ENCODE measurements around the gene DNAH1. TPM values are rescaled to one million over a fixed set of nuclear protein-coding genes. Genes with fewer than 3 reads are reported as not detected.

DNAH1 gene
- total RNA-seq, 1 experiment from 2014 or later: 2.4 TPM

GRCh38 chr3:52399593-52399992 is 83.5 kb downstream of the DNAH1 start:
- TF ChIP-seq, protein P1, sequence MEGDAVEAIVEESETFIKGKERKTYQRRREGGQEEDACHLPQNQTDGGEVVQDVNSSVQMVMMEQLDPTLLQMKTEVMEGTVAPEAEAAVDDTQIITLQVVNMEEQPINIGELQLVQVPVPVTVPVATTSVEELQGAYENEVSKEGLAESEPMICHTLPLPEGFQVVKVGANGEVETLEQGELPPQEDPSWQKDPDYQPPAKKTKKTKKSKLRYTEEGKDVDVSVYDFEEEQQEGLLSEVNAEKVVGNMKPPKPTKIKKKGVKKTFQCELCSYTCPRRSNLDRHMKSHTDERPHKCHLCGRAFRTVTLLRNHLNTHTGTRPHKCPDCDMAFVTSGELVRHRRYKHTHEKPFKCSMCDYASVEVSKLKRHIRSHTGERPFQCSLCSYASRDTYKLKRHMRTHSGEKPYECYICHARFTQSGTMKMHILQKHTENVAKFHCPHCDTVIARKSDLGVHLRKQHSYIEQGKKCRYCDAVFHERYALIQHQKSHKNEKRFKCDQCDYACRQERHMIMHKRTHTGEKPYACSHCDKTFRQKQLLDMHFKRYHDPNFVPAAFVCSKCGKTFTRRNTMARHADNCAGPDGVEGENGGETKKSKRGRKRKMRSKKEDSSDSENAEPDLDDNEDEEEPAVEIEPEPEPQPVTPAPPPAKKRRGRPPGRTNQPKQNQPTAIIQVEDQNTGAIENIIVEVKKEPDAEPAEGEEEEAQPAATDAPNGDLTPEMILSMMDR (IDR thresholded peaks at IDR 0.05): no peak
- no peak for TF ChIP-seq SIN3A (IDR thresholded peaks at IDR 0.05; ENCODE audit: borderline replicate concordance, insufficient read depth, low read depth, low read length)
- TF ChIP-seq POLR2AphosphoS5 (IDR thresholded peaks at IDR 0.05; ENCODE audit: low read depth, low read length): no peak
- TF ChIP-seq TCF7L2 (IDR thresholded peaks at IDR 0.05; ENCODE audit: low read depth, low read length): no peak
- TF ChIP-seq, protein P2, sequence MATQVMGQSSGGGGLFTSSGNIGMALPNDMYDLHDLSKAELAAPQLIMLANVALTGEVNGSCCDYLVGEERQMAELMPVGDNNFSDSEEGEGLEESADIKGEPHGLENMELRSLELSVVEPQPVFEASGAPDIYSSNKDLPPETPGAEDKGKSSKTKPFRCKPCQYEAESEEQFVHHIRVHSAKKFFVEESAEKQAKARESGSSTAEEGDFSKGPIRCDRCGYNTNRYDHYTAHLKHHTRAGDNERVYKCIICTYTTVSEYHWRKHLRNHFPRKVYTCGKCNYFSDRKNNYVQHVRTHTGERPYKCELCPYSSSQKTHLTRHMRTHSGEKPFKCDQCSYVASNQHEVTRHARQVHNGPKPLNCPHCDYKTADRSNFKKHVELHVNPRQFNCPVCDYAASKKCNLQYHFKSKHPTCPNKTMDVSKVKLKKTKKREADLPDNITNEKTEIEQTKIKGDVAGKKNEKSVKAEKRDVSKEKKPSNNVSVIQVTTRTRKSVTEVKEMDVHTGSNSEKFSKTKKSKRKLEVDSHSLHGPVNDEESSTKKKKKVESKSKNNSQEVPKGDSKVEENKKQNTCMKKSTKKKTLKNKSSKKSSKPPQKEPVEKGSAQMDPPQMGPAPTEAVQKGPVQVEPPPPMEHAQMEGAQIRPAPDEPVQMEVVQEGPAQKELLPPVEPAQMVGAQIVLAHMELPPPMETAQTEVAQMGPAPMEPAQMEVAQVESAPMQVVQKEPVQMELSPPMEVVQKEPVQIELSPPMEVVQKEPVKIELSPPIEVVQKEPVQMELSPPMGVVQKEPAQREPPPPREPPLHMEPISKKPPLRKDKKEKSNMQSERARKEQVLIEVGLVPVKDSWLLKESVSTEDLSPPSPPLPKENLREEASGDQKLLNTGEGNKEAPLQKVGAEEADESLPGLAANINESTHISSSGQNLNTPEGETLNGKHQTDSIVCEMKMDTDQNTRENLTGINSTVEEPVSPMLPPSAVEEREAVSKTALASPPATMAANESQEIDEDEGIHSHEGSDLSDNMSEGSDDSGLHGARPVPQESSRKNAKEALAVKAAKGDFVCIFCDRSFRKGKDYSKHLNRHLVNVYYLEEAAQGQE (IDR thresholded peaks at IDR 0.05; ENCODE audit: insufficient read depth in 1 of 2, low read depth in 2 of 2, low read length in 1 of 2): no peak
- 0 out of 2 replicates have a peak, but pooled peaks have one; percentile 16 for ATAC-seq
- intact Hi-C loops (cut with micrococcal nuclease; ENCODE audit: unreplicated experiment): no loop called here
- ChIA-PET CTCF (no interaction called here), POLR2A (no interaction called here)
- Histone ChIP-seq H3K27me3 (ENCODE audit: control insufficient read depth, insufficient read depth, low read length) (no peaks in the 10 kb centered on the region), H3K36me3 (ENCODE audit: control insufficient read depth, insufficient read depth, low read length) (no peaks in the 10 kb centered on the region), H3K27ac (ENCODE audit: low read length) (no peak overlapping the region), H3K9me3 (ENCODE audit: control insufficient read depth, insufficient read depth, low read depth, low read length) (no peaks in the 10 kb centered on the region), H3K4me3 (ENCODE audit: low read depth in 2 of 2, low read length in 2 of 2) (no peak overlapping the region), H3K4me1 (ENCODE audit: control insufficient read depth, insufficient read depth, low read length) (no peaks in the 10 kb centered on the region)
- DNase-seq (ENCODE audit: low read depth, low spot score): no peak
- no TSS peak for BruUV-seq (replicated peaks)
- in situ Hi-C loops (cut with HindIII; ENCODE audit: low pct_unique_long_range_greater_than_20kb, low sequenced_read_pairs): no loop called here

DNA sequence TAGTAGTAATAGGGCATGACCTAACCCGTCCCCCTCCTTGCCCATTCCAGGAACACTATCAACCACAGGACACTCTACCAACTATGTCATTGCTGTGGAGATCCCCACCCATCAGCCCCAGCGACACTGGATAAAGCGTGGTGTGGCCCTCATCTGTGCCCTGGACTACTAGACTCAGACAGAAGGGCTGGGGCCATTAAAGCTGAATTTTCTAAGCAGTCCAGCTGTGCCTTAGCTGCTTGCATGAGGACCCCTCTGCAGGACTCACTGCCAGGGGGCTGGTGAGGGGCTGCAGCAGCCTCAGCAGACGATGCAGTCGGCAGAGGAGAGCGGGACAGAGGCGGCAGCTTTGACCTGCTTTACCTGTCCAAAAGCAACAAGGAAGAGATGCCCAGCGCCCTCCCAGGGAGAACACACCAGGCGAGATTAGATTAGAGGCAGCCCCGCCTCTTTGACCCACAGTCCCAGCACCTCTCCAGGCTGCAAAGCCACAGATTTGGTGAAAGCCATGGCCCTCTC is 84.2 kb downstream of the DNAH1 start:
- H3K4me3 ChIP-seq (ENCODE audit: low read depth in 2 of 2, low read length in 2 of 2): no peak overlapping the region
- TF ChIP-seq SIN3A (IDR thresholded peaks at IDR 0.05; ENCODE audit: borderline replicate concordance, insufficient read depth, low read depth, low read length) (no peak), POLR2AphosphoS5 (IDR thresholded peaks at IDR 0.05; ENCODE audit: low read depth, low read length) (no peak), TCF7L2 (IDR thresholded peaks at IDR 0.05; ENCODE audit: low read depth, low read length) (no peak)
- TF ChIP-seq, protein P2 (IDR thresholded peaks at IDR 0.05; ENCODE audit: insufficient read depth in 1 of 2, low read depth in 2 of 2, low read length in 1 of 2): no peak
- TF ChIP-seq, protein P1 (IDR thresholded peaks at IDR 0.05): no peak
- no peaks in the 10 kb centered on the region for H3K9me3 ChIP-seq (ENCODE audit: control insufficient read depth, insufficient read depth, low read depth, low read length)
- ChIA-PET CTCF (no interaction called here), POLR2A (interaction anchor here (0.6 kb wide), 1 partner anchor 15 kb away, joined by 4 read pairs; no protein-coding TSS in a partner anchor)
- DNase-seq (ENCODE audit: low read depth, low spot score): no peak
- BruUV-seq (replicated peaks): no TSS peak
- in situ Hi-C loops (cut with HindIII; ENCODE audit: low pct_unique_long_range_greater_than_20kb, low sequenced_read_pairs): no loop called here
- H3K27me3 ChIP-seq (ENCODE audit: control insufficient read depth, insufficient read depth, low read length): no peaks in the 10 kb centered on the region
- no peaks in the 10 kb centered on the region for H3K4me1 ChIP-seq (ENCODE audit: control insufficient read depth, insufficient read depth, low read length)
- no peaks in the 10 kb centered on the region for H3K36me3 ChIP-seq (ENCODE audit: control insufficient read depth, insufficient read depth, low read length)
- intact Hi-C loops (cut with micrococcal nuclease; ENCODE audit: unreplicated experiment): no loop called here
- ATAC-seq: no peak
- H3K27ac ChIP-seq (ENCODE audit: low read length): no peak overlapping the region

Measured in Panc1 (cell line).